ENCODE results near the gene SERINC1.

DNA sequence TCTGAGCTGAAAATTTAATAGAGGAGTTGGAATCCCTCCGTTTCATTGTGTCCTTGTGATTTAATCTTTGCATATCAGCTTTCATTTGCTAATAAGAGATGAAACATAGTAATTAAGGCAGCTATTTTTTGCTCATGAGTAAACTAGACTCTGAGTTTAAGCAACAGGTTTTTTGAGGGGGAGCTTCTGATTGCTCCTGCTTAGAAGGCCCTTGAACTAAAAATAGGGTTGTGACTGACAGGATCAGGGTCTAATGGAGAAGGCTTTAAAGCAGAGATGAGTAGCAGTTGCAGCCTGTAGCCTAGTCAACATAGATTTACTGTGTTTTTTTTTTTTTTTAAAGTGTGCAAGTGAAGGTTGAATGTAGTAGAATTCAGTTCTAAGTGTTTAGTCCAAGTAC lies 54.8 kb downstream of the SERINC1 start:
- TF ChIP-seq, protein P1, sequence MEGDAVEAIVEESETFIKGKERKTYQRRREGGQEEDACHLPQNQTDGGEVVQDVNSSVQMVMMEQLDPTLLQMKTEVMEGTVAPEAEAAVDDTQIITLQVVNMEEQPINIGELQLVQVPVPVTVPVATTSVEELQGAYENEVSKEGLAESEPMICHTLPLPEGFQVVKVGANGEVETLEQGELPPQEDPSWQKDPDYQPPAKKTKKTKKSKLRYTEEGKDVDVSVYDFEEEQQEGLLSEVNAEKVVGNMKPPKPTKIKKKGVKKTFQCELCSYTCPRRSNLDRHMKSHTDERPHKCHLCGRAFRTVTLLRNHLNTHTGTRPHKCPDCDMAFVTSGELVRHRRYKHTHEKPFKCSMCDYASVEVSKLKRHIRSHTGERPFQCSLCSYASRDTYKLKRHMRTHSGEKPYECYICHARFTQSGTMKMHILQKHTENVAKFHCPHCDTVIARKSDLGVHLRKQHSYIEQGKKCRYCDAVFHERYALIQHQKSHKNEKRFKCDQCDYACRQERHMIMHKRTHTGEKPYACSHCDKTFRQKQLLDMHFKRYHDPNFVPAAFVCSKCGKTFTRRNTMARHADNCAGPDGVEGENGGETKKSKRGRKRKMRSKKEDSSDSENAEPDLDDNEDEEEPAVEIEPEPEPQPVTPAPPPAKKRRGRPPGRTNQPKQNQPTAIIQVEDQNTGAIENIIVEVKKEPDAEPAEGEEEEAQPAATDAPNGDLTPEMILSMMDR (conservative IDR thresholded peaks at IDR 0.05; ENCODE audit: low read depth, low read length), result no peak
- TF ChIP-seq EZH2 (IDR thresholded peaks at IDR 0.05; ENCODE audit: borderline replicate concordance, low read depth, low read length, poor library complexity, severe bottlenecking), result no peak
